PFSK-1 (cell line): ENCODE results near the gene KCNQ1.

Source experiments
- FOXP2 ChIP-seq: optimal IDR thresholded peaks from 2 replicates; pipeline ENCODE3; 2011; ENCODE audit warnings: borderline replicate concordance, control low read depth, inconsistent platforms; ENCODE audit not compliant: insufficient read depth; ENCODE audit errors: extremely low read length, extremely low read depth
- POLR2AphosphoS5 ChIP-seq: IDR thresholded peaks from 2 replicates; pipeline ENCODE4 v1.6.1; 2012; ENCODE audit warnings: low read depth, mild to moderate bottlenecking, control low read depth, low read length, moderate library complexity
- REST ChIP-seq, 2 experiments: IDR thresholded peaks; 2 replicates each; pipeline versions ENCODE4 v1.6.1 to v1.8.0; 2011 to 2012; ENCODE audit warnings: low read depth in 2 of 2, low read length in 2 of 2, control low read depth in 1 of 2, inconsistent platforms in 1 of 2, mild to moderate bottlenecking in 1 of 2, moderate library complexity in 1 of 2; ENCODE audit not compliant: insufficient read depth in 1 of 2
- SIN3A ChIP-seq: IDR thresholded peaks from 2 replicates; pipeline ENCODE4 v1.6.1; 2012; ENCODE audit warnings: mild to moderate bottlenecking, low read length, moderate library complexity, borderline replicate concordance; ENCODE audit not compliant: insufficient read depth
- TAF1 ChIP-seq: IDR thresholded peaks from 2 replicates; pipeline ENCODE4 v1.6.1; 2012; ENCODE audit warnings: low read length, control low read depth, borderline replicate concordance; ENCODE audit not compliant: insufficient read depth

The KCNQ1 gene

GRCh38 chr11:2805388-2806056 is 360.7 kb downstream of the KCNQ1 start:
- no peak for TF ChIP-seq FOXP2

GRCh38 chr11:2806351-2807024 is 361.7 kb downstream of the KCNQ1 start:
- TF ChIP-seq FOXP2 (no peak), TAF1 (no peak)

- TF ChIP-seq TAF1 (no peak), FOXP2 (no peak), POLR2AphosphoS5 (no peak), SIN3A (no peak), REST (IDR thresholded peaks at IDR 0.05; ENCODE audit: insufficient read depth in 1 of 2, low read depth in 2 of 2, low read length in 2 of 2) (no peak)
These were observed 362.3 kb downstream of the KCNQ1 start for GRCh38 chr11:2807025-2807681.

- TF ChIP-seq TAF1 (no peak), POLR2AphosphoS5 (no peak), REST (IDR thresholded peaks at IDR 0.05; ENCODE audit: insufficient read depth in 1 of 2, low read depth in 2 of 2, low read length in 2 of 2) (no peak), FOXP2 (no peak), SIN3A (no peak)
These were observed 363.0 kb downstream of the KCNQ1 start for GRCh38 chr11:2807801-2808241.

- TF ChIP-seq FOXP2 (no peak), TAF1 (no peak), REST (IDR thresholded peaks at IDR 0.05; ENCODE audit: insufficient read depth in 1 of 2, low read depth in 2 of 2, low read length in 2 of 2) (no peak), POLR2AphosphoS5 (no peak), SIN3A (no peak)
These were observed 364.3 kb downstream of the KCNQ1 start for GRCh38 chr11:2808850-2809846.
